HG02884 (cell line): ENCODE data around the gene EVA1C.
"Not testable (repeated sequence)": the region's sequence is repeated elsewhere in the genome, so short reads cannot be mapped to it uniquely, and the experiment has no call there.

ENCODE experiments used
- ATAC-seq: cut with Tn5 transposase; IDR thresholded peaks from one replicate; pipeline ENCODE4 v1.9.1; 2021; ENCODE audit warnings: mild to moderate bottlenecking, moderate library complexity; ENCODE audit not compliant: unreplicated experiment

The EVA1C gene

DNA sequence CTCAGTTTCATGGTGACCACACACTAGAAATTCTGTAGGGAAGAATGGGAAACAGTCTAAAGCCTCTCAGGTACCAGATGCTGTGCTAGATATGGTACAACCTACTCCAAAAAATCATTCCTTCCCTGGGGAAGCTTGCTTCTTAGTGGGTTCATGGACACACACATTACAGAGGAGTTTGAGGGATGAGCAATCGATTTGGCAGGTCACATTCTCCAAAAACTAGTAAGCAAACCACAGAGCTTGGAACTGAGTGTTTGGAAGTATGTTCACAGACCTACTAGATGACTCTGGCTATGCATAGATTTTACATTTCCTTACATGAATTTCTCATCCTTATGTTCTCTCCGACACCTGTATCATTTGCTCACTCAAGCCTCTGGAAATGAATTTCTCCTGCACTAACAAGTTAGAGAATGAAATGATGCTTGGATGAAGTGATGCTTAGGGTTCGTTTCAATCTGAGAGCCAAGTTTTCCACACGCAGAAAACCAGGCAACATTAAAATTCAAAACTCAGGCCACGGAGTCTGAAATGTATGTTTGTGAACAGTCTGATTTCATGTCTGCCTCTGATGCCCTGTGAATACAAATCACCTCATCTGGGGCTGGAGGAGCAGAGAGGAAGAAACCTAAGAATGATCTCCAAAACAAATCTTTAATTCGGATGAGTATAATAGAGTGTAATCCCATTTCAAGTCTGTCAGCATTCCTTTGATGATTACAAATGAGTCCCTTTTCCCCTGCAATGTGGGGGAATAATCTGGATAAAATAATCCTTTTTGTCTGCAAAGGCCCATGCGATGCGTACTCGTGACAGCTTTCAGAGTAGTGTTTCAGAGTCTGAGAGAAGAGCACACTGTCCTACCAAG, 11.0 kb downstream of the EVA1C start:
- no peak for ATAC-seq

DNA sequence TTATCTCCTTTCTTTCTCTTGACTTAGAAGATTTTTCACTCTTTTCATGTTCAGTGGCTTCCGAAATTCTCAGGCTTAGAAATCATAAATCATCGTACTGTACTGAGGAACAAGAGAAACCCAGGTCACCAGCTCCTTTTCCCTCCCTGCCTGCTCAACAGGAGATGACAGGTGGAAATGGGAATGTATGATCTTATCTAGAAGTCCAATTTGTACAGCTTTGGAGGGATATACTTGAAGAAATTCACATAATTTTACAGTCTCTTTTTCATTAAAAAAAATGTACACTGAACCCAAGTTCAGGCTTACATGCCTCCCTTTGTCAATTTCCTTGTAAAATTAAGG, 11.7 kb downstream of the EVA1C start:
- ATAC-seq = no peak

DNA sequence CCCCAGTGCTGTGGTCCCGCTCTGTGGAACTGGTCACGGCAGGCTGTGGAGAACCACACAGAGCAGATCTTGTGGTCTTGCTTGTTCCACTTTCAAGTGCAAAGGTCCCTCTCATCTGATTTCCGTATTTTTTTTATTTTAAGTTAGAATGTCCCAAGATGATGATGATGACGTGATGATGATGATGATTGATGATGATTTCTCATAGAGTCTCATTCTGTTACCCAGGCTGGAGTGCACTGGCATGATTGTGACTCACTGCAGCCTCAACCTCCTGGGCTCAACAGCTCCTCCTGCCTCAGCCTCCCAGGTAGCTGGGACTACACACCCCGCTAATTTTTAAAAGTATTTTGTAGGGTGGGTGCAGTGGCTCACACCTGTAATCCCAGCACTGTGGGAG, 12.2 kb downstream of the EVA1C start:
- no peak for ATAC-seq

DNA sequence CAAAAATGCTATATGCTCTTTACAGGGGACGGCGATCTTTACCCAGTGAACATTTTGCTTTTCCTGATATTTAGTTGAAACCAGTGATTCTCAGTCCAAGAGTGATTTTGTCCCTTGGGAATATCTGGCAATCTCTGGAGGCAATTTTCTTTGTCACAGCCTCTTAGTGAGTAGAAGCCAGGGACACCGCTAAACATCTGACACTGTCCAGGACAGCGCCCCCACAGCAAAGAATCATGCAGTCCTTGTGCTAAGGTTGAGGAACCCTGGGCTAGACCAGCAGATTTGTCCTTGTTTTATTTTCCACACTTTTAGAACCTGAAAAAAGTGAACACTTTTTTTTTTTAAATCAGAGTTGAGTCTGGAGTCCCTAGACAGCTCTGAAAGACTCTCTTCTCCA, 13.1 kb downstream of the EVA1C start:
- ATAC-seq = no peak

DNA sequence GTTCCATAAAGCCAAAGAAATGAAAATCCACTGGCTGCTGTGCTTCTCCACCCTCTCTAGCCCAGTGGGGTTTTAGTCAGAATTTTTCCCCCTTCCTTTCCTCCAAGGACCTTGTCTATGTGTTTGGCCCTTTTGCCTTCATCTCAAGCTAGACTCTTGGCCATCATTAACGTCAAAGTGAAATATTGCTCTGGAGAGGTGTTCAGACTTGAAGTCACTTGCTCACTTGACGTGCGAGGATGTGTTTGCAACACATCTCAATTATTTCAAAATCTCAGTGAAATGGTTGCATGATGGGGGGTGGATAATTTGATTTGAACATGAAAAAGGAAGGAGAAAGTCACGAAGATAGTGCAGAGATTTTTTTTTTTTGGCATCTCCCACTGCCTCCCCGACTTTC, 13.6 kb downstream of the EVA1C start:
- ATAC-seq = no peak

DNA sequence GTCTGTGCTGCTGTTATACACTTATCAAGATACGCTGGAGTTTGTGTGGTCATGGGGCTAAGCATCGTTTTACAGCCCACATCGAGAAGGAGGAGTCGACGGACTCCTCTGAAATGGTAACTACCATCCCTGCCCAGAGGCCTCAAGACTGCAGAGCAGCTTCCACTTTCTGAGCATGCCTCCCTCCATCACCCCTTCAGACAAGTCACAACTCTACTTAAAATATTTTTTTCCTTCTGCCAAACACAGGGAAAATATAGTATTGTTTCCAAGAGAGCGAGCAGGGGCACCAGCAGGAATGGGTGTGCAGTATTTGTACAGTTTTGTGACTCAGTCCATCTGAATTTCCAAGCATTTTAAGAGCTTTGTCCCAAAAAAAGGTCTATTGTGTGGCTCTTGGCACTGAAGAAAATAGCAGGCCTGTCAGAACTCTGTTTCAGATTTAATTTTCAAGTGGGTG, 14.1 kb downstream of the EVA1C start:
- no peak for ATAC-seq

DNA sequence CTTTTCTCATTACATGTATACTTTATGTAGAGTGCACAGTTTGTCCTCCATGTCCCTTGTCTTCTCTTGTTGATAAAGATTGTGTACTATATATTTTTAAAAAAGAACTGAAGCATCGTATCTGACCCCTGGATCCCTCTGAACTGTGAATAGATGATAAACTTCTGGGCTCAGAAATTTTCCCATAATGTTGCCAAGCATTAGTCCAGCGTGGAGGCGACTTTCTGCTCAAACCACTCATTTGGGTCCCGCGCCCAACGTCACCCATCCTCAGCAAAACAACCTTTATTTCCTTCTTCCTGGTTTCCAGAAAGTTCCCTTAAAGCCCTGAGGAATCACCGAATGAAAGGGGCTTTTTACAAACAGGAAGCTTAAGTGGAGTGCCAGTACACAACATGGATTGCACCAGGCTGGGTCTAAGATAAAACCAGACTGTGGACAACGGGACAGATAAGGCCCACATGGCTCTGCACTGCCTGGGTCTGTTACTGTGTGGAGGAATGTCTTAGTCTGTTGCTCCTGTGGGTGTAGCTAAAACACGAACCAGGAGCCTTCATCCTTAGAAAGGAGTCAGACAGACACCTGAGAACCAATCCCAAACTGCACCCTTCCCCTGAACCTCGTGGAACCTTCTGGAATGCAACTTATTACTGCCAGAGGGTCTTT, 15.6 kb downstream of the EVA1C start:
- no peak for ATAC-seq

DNA sequence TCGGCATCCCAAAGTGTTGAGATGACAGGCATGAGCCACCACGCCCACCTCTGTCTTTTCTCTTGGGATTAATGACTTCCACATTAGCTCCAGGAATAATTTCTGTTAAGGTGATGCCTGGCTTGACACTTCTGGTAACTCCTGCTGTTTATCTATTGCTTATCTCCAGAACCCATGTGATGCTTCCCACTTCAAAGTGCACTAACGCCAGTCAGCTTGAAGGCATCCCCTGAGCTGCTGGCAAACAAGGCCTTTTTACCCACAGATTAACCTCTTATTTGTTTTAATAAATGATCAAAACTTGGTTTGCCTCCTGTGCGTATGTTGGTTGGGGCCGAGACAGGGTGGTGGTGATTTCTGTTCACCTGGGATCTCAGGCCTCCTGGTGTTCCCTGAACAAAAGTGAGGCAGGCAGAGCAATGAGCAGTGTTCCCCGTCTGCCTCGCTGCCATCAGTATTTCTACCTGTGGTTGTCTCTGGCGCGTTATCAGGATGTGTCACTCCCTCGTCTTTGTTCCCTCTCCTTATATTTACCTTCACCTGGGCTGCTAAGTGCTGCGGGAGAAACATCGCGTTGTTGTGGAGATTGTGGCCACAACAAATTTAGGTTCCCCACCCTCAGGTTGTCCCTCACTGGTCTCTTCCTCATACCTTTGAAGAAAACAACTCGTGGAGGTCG, 20.6 kb downstream of the EVA1C start:
- ATAC-seq = not testable (repeated sequence)

DNA sequence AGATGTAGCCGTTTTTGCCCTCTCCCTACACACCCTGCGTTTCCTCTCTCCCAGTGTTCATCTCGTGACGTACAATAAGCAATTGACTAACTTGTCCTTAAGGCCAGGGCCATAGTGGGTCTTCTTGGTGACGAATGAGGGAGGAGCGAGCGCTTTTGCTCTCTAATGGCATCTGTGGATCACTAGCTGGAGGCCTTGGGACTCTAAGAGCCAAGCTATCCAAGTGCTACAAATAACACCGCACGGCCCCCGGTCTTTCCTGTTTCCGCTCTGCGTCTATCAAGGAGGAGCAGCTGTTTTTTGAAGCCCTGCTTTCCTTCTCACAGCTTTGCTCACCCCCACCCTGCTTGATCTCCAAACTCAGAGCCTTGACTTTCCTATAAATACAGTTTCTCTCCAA, 25.2 kb downstream of the EVA1C start:
- no peak for ATAC-seq

DNA sequence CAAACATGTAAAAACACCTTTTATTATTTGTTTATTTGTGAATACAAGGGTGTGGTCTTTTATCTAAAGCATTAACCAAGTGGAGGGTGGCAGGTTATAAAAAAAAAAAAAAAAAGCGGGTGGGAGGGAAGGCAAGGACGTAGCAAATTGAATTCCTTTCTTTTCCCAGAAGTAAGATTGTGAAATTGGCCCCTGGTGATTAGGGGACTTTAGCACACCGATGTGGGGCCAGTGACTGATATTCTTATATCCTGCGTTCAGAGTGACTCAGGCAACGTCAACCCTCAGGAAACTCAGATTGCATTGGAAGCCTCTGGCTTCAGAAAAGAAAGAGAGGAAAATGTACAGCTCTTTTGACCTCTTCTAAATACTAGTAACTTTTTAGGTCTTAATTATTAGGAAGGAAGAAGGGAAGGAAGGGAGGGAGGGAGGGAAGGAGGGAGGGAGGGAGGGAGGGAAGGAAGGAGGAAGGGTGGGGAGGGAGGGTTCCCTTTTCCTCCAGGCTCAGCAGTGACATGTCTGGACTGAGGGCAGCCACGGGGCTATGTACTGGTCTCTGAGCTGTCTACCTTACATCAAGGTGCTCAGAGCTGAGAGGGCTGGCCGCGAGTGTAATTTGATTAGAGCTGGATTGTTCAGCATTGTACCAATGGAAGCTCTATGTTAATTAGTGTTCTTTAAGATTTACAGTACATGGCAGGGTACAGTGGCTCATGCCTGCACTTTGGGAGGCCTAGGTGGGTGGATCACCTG, 30.2 kb downstream of the EVA1C start:
- no peak for ATAC-seq

DNA sequence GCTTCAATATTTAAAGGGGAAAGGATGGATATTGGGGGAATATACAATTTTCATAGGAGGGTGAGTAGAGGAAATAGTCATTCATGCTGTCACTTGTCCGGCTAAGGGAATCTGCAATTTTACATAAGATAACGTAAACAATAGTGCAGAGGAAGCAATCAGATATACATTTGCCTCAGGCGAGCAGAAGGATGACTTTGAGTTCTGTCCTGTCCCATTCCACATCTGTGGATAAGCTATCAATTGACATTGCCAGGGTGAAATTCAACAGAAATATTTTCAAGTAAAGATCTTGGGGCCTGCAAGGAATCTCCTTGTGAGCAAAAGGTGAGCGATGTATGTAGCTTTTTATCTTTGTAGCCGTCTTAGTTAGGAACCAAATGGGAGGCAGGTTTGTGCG, 32.6 kb downstream of the EVA1C start:
- ATAC-seq = no peak

DNA sequence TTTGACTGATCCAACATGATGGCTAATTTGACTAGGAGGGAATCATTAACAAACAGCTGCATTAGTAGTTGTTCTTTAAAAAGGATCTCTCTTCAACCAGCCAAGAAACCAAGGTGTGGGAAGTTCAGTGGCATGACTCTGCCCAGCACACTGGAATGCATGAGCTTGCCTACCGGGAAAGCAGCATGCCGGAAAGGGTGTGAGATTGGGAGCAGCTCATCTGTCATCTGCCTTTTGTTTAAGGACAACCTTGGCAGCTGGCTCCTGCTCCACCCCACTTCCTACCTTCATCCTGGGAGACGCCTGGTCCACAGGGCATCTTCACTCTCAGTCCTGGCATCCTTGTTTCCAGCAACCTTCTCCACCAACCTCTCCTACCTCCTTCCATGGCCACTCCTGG, 33.9 kb downstream of the EVA1C start:
- ATAC-seq = not testable (repeated sequence)

DNA sequence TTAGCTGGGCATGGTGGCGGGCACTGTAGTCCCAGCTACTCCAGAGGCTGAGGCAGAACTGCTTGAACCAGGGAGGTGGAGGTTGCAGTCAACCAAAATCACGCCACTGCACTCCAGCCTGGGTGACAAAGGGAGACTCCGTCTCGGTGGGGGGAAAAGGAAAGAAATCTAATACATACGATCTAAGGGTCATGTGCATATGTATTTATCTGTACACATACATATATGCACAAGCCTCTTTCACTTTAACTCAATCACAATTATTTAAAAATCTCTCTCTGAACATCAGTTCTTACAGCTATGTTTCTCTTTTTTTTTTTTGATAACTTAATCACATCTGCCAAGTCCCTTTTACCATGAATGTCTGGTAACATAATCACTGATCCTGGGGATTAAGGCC, 34.7 kb downstream of the EVA1C start:
- no peak for ATAC-seq

DNA sequence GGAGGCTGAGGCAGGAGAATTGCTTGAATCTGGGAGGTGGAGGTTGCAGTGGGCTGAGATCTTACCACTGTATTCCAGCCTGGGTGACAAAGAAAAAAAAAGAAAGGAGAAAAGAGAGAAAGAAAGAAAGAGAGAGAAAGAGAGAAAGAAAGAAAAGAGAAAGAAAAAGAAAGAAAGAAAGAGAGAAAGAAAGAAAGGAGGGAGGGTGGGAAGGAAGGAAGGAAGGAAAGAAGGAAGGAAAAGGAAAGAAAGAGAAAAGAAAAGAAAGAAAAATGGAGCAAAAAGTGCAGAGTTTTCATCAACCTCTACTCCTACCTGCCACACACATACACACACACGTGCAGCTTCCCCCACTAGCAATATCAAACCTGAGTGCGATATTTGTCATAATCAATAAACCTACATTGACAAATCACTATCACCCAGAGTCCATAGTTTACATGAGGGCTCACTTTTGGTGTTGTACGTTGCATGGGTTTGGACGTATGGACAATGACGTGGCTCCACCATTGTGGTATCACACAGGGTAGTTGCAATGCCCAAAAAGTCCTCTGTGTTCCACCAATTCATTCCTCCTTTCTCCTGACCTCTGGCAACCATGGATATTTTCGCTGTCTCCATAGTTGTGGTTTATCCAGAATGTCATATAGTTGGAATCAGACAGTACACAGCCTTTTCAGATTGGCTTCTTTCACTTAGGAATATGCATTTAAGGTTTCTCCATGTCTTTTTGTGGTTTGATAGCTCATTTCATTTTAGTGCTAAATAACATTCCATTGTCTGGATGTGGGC, 36.5 kb downstream of the EVA1C start:
- no peak for ATAC-seq

DNA sequence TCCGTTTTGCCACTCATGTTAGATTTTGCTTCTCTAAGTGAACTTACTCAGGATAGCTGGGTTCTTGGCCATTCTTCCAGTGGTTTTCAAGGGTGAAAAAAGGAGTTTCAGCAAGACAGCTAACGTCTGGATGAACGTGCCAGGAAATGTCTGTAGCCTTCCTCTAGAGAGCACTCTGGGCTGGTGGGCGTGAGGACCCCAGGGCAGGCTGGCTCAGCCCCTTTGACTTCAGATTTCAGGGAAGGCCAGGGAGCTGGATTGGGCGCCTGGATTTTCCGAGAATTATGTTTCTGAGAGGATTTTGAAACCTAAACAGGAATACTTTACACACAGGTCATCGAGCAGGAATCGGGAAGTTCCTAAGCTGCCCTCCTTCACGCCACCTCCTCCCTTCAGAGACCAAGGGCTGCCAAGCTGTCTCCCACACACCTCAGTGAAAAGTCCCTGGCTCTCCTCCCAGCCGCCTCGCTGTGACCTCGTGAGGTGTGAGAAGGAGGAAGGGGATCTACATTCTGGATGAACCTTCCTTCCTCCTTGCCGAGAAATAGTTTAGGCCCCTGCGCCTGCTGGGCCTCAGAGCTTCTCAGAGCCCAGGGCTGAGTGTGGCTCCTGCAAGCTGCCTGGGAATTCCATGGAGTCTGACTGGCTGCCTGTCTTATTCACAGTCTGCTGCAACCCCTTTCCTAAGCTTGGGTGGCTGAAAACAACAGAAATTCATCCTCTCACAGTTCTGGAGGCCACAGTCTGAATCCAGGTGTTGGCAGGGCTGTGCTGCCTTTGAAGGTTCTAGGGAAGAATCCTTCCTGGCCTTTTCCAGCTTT, 38.6 kb downstream of the EVA1C start:
- not testable (repeated sequence) for ATAC-seq

DNA sequence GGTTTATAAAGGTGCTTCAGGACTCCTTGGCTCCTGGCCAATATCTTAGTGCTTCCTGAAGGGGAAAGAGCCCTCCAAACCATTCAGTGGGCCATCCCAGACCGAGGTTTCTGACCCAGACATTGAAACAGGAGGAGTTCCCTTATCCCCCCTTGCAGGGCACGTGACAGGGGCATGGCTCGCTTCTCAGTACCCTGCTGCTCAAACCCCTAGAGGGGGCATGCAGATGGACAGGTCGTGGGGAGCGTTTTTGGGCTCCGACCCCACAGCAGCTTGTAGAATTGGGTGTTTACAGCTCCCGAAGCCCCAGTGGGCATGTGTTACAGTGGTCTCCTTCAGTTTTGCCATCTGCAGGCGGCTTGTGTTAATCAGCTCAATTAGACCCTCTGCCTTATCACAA, 39.7 kb downstream of the EVA1C start:
- not testable (repeated sequence) for ATAC-seq

DNA sequence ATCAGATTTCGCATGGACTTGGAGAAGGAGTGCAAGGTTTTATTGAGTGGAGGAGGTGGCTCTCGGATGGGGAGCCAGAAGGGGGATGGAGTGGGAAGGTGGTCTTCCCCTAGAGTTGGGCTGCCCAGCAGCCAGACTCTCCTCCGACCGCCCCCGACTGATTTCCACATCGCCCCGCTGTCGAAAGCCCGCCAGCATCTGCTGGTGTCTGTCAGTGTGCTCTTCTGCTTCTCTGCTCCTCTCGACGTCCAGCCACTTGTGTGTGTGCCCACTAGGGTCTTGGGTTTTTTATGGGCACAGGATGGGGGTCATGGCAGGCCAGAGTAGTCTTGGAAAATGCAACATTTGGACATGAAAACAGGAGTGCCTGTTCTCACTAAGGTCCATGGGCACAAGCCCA, 40.1 kb downstream of the EVA1C start:
- no peak for ATAC-seq

DNA sequence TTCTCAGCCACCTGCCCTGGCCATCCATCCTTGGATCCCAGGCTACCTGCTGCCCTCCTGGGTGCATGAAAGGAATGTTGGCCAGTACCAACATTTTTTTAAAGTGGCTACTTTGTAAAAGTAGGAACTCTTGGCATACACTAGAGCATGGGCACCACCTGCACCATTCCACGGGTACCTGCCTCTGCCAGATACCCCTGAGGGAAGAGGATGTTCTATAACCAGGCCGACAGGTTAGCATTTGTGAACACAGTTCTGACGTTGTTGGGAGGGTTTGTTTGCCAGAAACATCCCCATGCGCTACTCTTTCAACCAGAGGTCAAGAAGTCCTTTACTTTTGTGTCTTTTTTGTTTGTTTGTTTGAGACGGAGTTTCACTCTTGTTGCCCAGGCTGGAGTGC, 43.0 kb downstream of the EVA1C start:
- no peak for ATAC-seq

DNA sequence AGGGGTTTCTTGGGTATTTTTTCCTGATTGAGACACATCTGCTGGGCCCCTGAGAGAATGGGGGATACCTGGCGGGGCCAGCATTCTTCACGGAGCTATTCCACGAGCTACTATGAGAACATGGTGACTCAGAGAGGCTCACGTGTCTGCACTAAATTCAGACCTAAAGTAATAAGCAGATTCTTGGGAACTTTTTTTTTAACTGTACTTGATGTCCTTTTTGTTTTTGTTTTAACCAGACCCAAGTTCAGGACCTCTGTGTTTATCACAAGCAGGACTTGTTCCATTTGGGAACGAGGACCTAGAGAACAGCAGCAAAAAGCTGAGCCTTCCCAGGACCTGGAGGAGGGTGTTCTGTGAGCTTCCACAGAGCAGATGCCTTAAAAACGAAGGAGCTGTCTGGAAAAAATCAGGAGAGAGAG, 44.0 kb downstream of the EVA1C start:
- ATAC-seq = no peak
